Endothelial cell of umbilical vein (primary cell): Measurements from ENCODE around the gene ASB10. TPM values are rescaled to one million over a fixed set of nuclear protein-coding genes. Genes with fewer than 3 reads are reported as not detected.

Source experiments
- BruUV-seq: library from RNA; stranded (reverse); fragments of 400-500 nt; replicated peaks from 2 replicates; lab custom pipeline; 2021; lab: Mats Ljungman, UMichigan
- CTCF ChIA-PET: fragments of 300-600, 350-600 bp; sonication (Branson Sonifier 250); formaldehyde crosslinking; loops from one replicate; lab custom pipeline; 2021; ENCODE audit warnings: antibody characterized with exemption, inconsistent platforms; lab: Charles Lee
- POLR2A ChIA-PET: fragments of 300-600, 350-600 bp; sonication (Branson Sonifier 250); formaldehyde crosslinking; loops from one replicate; lab custom pipeline; 2021; ENCODE audit warnings: antibody characterized with exemption, inconsistent platforms; lab: Charles Lee
- DNase-seq: peaks from one replicate; pipeline ENCODE4 v3.0.0-alpha.2; 2011; ENCODE audit warnings: low read depth, low spot score
- FAIRE-seq: peaks from 2 replicates; lab custom pipeline; 2011; peaks lifted over from hg19 to GRCh38; lab: Jason Lieb, UNC
- H2AFZ ChIP-seq: 2 replicates; pipeline ENCODE4 v1.6.0; 2012; ENCODE audit warnings: low read depth, low read length, control low read depth, inconsistent platforms
- H3K27ac ChIP-seq: 2 replicates; pipeline ENCODE4 v1.5.1; 2011; ENCODE audit warnings: low read depth, mild to moderate bottlenecking, control low read depth, low read length, moderate library complexity; ENCODE audit not compliant: insufficient read depth
- H3K27me3 ChIP-seq, 2 experiments: 2 replicates each; pipeline versions ENCODE4 v1.6.0 to v1.6.1; 2011; ENCODE audit warnings: low read length in 2 of 2, mixed read lengths in 1 of 2; ENCODE audit not compliant: control insufficient read depth in 2 of 2, insufficient read depth in 2 of 2
- H3K36me3 ChIP-seq, 2 experiments: 2 replicates in 1 of 2; 3 replicates in 1 of 2; pipeline ENCODE4 v1.5.1; 2011; ENCODE audit warnings: low read length in 2 of 2, mild to moderate bottlenecking in 1 of 2, moderate library complexity in 1 of 2; ENCODE audit not compliant: control insufficient read depth in 2 of 2, insufficient read depth in 2 of 2; ENCODE audit errors: extremely low read depth in 1 of 2
- H3K4me1 ChIP-seq: 3 replicates; pipeline ENCODE4 v1.5.1; 2011; ENCODE audit warnings: mild to moderate bottlenecking, low read length; ENCODE audit not compliant: control insufficient read depth, insufficient read depth; ENCODE audit errors: extremely low read depth
- H3K4me2 ChIP-seq: 2 replicates; pipeline ENCODE4 v1.6.1; 2011; ENCODE audit warnings: low read length, control low read depth, mixed read lengths; ENCODE audit not compliant: insufficient read depth
- H3K4me3 ChIP-seq, 3 experiments: fragments of 200-600 bp in 1 of 3; sonication (generic), shearing (Covaris generic) in 1 of 3; replicated peaks in 1 of 3; 2 replicates each; pipeline ENCODE4 v1.5.1; 2011 to 2016; ENCODE audit warnings: control low read depth in 3 of 3, low read length in 3 of 3, mild to moderate bottlenecking in 2 of 3, inconsistent platforms in 1 of 3, low read depth in 1 of 3, moderate library complexity in 1 of 3; ENCODE audit not compliant: insufficient read depth in 1 of 3
- H3K79me2 ChIP-seq: 2 replicates; pipeline ENCODE4 v1.6.0; 2012; ENCODE audit warnings: low read length, inconsistent platforms; ENCODE audit not compliant: control insufficient read depth, insufficient read depth
- H3K9ac ChIP-seq: replicated peaks from 2 replicates; pipeline ENCODE3; 2011; ENCODE audit warnings: low read length, control low read depth; ENCODE audit not compliant: insufficient read depth; ENCODE audit errors: extremely low read depth
- H3K9me1 ChIP-seq: replicated peaks from 3 replicates; pipeline ENCODE4 v1.6.0; 2011; ENCODE audit warnings: mild to moderate bottlenecking, low read length; ENCODE audit not compliant: control insufficient read depth, insufficient read depth; ENCODE audit errors: extremely low read depth
- H3K9me3 ChIP-seq: replicated peaks from 2 replicates; pipeline ENCODE4 v1.5.1; 2012; ENCODE audit warnings: low read length, inconsistent platforms; ENCODE audit not compliant: control insufficient read depth, insufficient read depth
- H4K20me1 ChIP-seq: replicated peaks from 2 replicates; pipeline ENCODE3; 2011; ENCODE audit warnings: mild to moderate bottlenecking, low read length; ENCODE audit not compliant: control insufficient read depth, insufficient read depth; ENCODE audit errors: extremely low read depth
- CTCF ChIP-seq, 2 donors: IDR thresholded peaks; 1 replicate in 1 of 2; 2 replicates in 1 of 2; pipeline ENCODE4 v1.5.1; 2011; ENCODE audit warnings: low read length in 2 of 2, mild to moderate bottlenecking in 2 of 2, moderate library complexity in 2 of 2, control low read depth in 1 of 2, inconsistent platforms in 1 of 2, low read depth in 1 of 2; ENCODE audit not compliant: insufficient read depth in 1 of 2; ENCODE audit errors: extremely low read depth in 1 of 2
- EZH2 ChIP-seq: IDR thresholded peaks from 2 replicates; pipeline ENCODE4 v1.6.1; 2012; ENCODE audit warnings: borderline replicate concordance, low read depth, mild to moderate bottlenecking, moderate library complexity, low read length, inconsistent platforms; ENCODE audit not compliant: severe bottlenecking
- FOS ChIP-seq: IDR thresholded peaks from 2 replicates; pipeline ENCODE4 v1.6.1; 2011; ENCODE audit warnings: mild to moderate bottlenecking, low read length, moderate library complexity, borderline replicate concordance; ENCODE audit not compliant: insufficient read depth
- GATA2 ChIP-seq: IDR thresholded peaks from 2 replicates; pipeline ENCODE4 v1.7.0; 2011; ENCODE audit warnings: low read depth, mild to moderate bottlenecking, moderate library complexity, mixed read lengths, low read length; ENCODE audit not compliant: insufficient read length, insufficient read depth
- JUN ChIP-seq: IDR thresholded peaks from 2 replicates; pipeline ENCODE4 v1.6.1; 2011; ENCODE audit warnings: borderline replicate concordance, low read depth; ENCODE audit not compliant: insufficient read length, insufficient read depth
- MAX ChIP-seq: IDR thresholded peaks from 2 replicates; pipeline ENCODE4 v1.6.1; 2011; ENCODE audit not compliant: insufficient read depth, insufficient read length
- MYC ChIP-seq: IDR thresholded peaks from one replicate; pipeline ENCODE4 v1.6.1; 2011; ENCODE audit warnings: mild to moderate bottlenecking, low read depth, low read length
- POLR2A ChIP-seq: IDR thresholded peaks from 2 replicates; pipeline ENCODE4 v1.6.1; 2012; ENCODE audit warnings: low read depth, mild to moderate bottlenecking, control low read depth, low read length
- POLR2AphosphoS5 ChIP-seq: IDR thresholded peaks from 2 replicates; pipeline ENCODE4 v1.6.1; 2012; ENCODE audit warnings: low read depth, mild to moderate bottlenecking, control low read depth, low read length, moderate library complexity; ENCODE audit not compliant: insufficient read depth
- dilution Hi-C: fragments of 300-500 bp; cut with MboI; formaldehyde crosslinking; loops from one replicate; pipeline ENCODE4 v1.15.0; 2019; ENCODE audit warnings: low sequenced_read_pairs; ENCODE audit not compliant: extremely low pct_ligation_motif_present
- intact Hi-C: fragments of 100-400 bp; cut with micrococcal nuclease; formaldehyde crosslinking; loops from one replicate; pipeline ENCODE4 v1.10.0; 2022
- polyA plus RNA-seq, 4 experiments: library from polyadenylated mRNA; depleted of rRNA in 3 of 4; stranded (reverse) in 3 of 4; unstranded in 1 of 4; fragments of >200 nt; gene quantifications; 2 replicates each; pipeline versions ENCODE4 v1.2.1 to v1.2.3, GENCODE V29; 2011 to 2012; ENCODE audit warnings: missing spikeins in 1 of 4
- total RNA-seq: library from RNA; stranded (reverse); gene quantifications from 2 replicates; pipeline ENCODE4 v1.2.3, GENCODE V29; 2021

Gene ASB10
- total and polyA plus RNA-seq, 2 donors (not counting 3 experiments of a cell fraction or from before 2014, with no cell fraction given) = not detected

GRCh38 chr7:151226875-151227782 lies 40.1 kb upstream of the ASB10 start, which contains the start of gene ABCF2:
Gene ABCF2, minus strand, starts transcription at chr7:151227205. Its CDS starts 747 bp downstream, at chr7:151226458.
- peak within 1 kb of the TSS; percentile 75 for H3K9ac ChIP-seq
- intact Hi-C loops (loop anchor here (1.0 to 2.0 kb wide), 2 partner anchors 18 to 114 kb away; partner anchors contain the start of gene NUB1), dilution Hi-C loops (no loop called here)
- peak within 1 kb of the TSS; percentile 79 for H2AFZ ChIP-seq
- DNase-seq (peak; percentile 99), FAIRE-seq (peak; percentile 97)
- no TSS peak for BruUV-seq
- H3K27me3 ChIP-seq = no peaks in the 10 kb centered on the region
- H3K4me1 ChIP-seq = peaks cover 22% of the 10 kb centered on the region
- CTCF ChIA-PET = interaction anchor here (0.8 to 6.3 kb wide), 12 partner anchors 9 to 241 kb away, joined by 3 to 52 read pairs (median 4); no protein-coding TSS in a partner anchor
- peak within 1 kb of the TSS; percentile 16 for H3K27ac ChIP-seq
- no peak for TF ChIP-seq JUN
- TF ChIP-seq POLR2AphosphoS5 = peak; percentile 53
- no peak for TF ChIP-seq EZH2
- TF ChIP-seq MAX = peak; percentile 70
- no peak for TF ChIP-seq FOS
- TF ChIP-seq POLR2A = peak; percentile 1
- no peak for TF ChIP-seq CTCF (IDR thresholded peaks at IDR 0.05; ENCODE audit: extremely low read depth in 1 of 2, insufficient read depth in 1 of 2, low read depth in 1 of 2, low read length in 2 of 2)
- no peak for TF ChIP-seq MYC
- no peak for TF ChIP-seq GATA2
- H3K4me3 ChIP-seq = peak within 1 kb of the TSS; percentile 64 to 98 (median 82)
- H3K36me3 ChIP-seq = peaks cover 12 to 21% of the 10 kb centered on the region in 2 experiments
- peak within 1 kb of the TSS; percentile 88 for H3K4me2 ChIP-seq
- H3K9me3 ChIP-seq = no peaks in the 10 kb centered on the region
- H3K79me2 ChIP-seq = peaks cover 17% of the 10 kb centered on the region
- POLR2A ChIA-PET = interaction anchor here (0.6 to 1.2 kb wide), 5 partner anchors 20 to 266 kb away, joined by 3 to 5 read pairs (median 3); partner anchors contain the start of genes NUB1 and SMARCD3
- H4K20me1 ChIP-seq = no peaks in the 10 kb centered on the region
- no peaks in the 10 kb centered on the region for H3K9me1 ChIP-seq
